ENCODE data around the gene NDC80. TPM values are rescaled to one million over a fixed set of nuclear protein-coding genes. Genes with fewer than 3 reads are reported as not detected.

The NDC80 gene
- total and polyA plus RNA-seq, 9 of the 15 experiments (the other 6 are each of a cell fraction or from before 2014, with no cell fraction given), result 65.2 to 97.9 (median 83.3) TPM

DNA sequence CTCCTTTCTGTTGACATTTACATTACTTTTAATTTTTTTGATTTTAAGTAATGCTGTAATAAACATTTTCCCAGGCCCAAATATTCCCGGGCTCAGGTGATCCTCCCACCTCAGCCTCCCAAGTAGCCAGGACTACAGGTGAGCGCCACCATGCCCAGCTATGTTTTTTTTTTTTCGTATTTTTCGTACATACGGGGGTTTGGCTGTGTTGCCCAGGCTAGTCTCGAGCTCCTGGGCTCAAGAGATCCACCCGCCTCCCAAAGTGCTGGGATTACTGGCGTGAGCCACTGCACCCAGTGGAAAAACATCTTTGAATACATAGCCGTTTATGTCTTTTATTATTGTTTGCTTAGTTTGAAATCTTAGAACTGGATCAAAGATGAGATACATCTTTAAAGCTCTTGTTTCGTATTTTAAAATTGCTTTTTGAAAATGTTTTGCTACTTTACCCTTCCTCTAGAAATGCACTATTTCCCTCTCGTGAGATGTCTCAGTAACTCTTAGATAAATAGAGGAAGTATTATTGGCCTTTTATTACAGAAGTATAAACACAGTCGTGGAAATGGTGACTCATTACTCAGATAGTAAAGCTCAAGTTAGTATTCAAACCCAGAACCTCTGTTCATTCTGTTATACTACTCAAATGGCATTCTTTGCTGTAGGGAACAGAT is 86.6 kb downstream of the NDC80 start (continued):
- TF ChIP-seq, protein P1, sequence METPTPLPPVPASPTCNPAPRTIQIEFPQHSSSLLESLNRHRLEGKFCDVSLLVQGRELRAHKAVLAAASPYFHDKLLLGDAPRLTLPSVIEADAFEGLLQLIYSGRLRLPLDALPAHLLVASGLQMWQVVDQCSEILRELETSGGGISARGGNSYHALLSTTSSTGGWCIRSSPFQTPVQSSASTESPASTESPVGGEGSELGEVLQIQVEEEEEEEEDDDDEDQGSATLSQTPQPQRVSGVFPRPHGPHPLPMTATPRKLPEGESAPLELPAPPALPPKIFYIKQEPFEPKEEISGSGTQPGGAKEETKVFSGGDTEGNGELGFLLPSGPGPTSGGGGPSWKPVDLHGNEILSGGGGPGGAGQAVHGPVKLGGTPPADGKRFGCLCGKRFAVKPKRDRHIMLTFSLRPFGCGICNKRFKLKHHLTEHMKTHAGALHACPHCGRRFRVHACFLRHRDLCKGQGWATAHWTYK (CRISPR knock-in tag; IDR thresholded peaks at IDR 0.05), result 0 out of 2 replicates have a peak, but pooled peaks have one; percentile 29
- TF ChIP-seq, protein P2, sequence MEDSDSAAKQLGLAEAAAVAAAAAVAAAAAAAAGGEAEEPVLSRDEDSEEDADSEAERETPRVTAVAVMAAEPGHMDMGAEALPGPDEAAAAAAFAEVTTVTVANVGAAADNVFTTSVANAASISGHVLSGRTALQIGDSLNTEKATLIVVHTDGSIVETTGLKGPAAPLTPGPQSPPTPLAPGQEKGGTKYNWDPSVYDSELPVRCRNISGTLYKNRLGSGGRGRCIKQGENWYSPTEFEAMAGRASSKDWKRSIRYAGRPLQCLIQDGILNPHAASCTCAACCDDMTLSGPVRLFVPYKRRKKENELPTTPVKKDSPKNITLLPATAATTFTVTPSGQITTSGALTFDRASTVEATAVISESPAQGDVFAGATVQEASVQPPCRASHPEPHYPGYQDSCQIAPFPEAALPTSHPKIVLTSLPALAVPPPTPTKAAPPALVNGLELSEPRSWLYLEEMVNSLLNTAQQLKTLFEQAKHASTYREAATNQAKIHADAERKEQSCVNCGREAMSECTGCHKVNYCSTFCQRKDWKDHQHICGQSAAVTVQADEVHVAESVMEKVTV (CRISPR knock-in tag; IDR thresholded peaks at IDR 0.05), result 0 out of 2 replicates have a peak, but pooled peaks have one; percentile 16
- TF ChIP-seq TRIM28 (IDR thresholded peaks at IDR 0.05) (no peak), ZNF644 (tag; IDR thresholded peaks at IDR 0.05; ENCODE audit: low read depth) (no peak), HOXB6 (CRISPR knock-in tag; IDR thresholded peaks at IDR 0.05; ENCODE audit: borderline replicate concordance) (no peak), VEZF1 (CRISPR knock-in tag; IDR thresholded peaks at IDR 0.05) (no peak), JUN (IDR thresholded peaks at IDR 0.05; ENCODE audit: borderline replicate concordance, low read depth, low read length) (peak; percentile 78), JUN (CRISPR knock-in tag; IDR thresholded peaks at IDR 0.05; ENCODE audit: borderline replicate concordance) (no peak), ZNF695 (CRISPR knock-in tag; IDR thresholded peaks at IDR 0.05) (no peak), MEF2D (tag; conservative IDR thresholded peaks at IDR 0.05; ENCODE audit: low read depth) (peak; percentile 15; the same call in 1 of the 2 replicates), SMARCA4 (IDR thresholded peaks at IDR 0.05) (peak; percentile 83; the same call in 1 of the 2 replicates), SIRT6 (IDR thresholded peaks at IDR 0.05; ENCODE audit: low read depth, low read length) (no peak), SNRNP70 (optimal IDR thresholded peaks at IDR 0.05; ENCODE audit: low read depth, low read length) (no peak), PCBP1 (IDR thresholded peaks at IDR 0.05; ENCODE audit: low read depth, low read length, poor library complexity, severe bottlenecking) (no peak), RBBP5 (IDR thresholded peaks at IDR 0.05; ENCODE audit: borderline replicate concordance, insufficient read depth, low read length, poor library complexity, severe bottlenecking) (no peak), ZNF57 (CRISPR knock-in tag; IDR thresholded peaks at IDR 0.05) (no peak), BCL6 (CRISPR knock-in tag; IDR thresholded peaks at IDR 0.05) (no peak)
- TF ChIP-seq, protein P3, sequence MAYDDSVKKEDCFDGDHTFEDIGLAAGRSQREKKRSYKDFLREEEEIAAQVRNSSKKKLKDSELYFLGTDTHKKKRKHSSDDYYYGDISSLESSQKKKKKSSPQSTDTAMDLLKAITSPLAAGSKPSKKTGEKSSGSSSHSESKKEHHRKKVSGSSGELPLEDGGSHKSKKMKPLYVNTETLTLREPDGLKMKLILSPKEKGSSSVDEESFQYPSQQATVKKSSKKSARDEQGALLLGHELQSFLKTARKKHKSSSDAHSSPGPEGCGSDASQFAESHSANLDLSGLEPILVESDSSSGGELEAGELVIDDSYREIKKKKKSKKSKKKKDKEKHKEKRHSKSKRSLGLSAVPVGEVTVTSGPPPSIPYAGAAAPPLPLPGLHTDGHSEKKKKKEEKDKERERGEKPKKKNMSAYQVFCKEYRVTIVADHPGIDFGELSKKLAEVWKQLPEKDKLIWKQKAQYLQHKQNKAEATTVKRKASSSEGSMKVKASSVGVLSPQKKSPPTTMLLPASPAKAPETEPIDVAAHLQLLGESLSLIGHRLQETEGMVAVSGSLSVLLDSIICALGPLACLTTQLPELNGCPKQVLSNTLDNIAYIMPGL (CRISPR knock-in tag; IDR thresholded peaks at IDR 0.05), result no peak

Data from K562 (cell line).